Smooth muscle cell (in vitro differentiated cells): ENCODE results near the gene AOPEP. TPM values are rescaled to one million over a fixed set of nuclear protein-coding genes. Genes with fewer than 3 reads are reported as not detected.
"Not testable (repeated sequence)": the region's sequence is repeated elsewhere in the genome, so short reads cannot be mapped to it uniquely, and the experiment has no call there.

Experiments
- DNase-seq: peaks from one replicate; lab custom pipeline; 2025; ENCODE audit not compliant: unreplicated experiment; lab: John Stamatoyannopoulos, UW
- H2AFZ ChIP-seq: fragments of 200-600 bp; sonication (generic); 2 replicates; pipeline ENCODE4 v1.6.0; 2016; ENCODE audit warnings: antibody characterized with exemption, low read depth, mild to moderate bottlenecking
- H3F3A ChIP-seq: fragments of 200-600 bp; sonication (generic); 2 replicates; pipeline ENCODE4 v1.6.0; 2017; ENCODE audit warnings: antibody characterized with exemption, low read depth
- H3K27ac ChIP-seq: fragments of 200-600 bp; sonication (generic); 2 replicates; pipeline ENCODE4 v1.5.1; 2016; ENCODE audit warnings: low read depth, mild to moderate bottlenecking
- H3K27me3 ChIP-seq: fragments of 200-600 bp; sonication (generic); 2 replicates; pipeline ENCODE4 v1.6.1; 2016; ENCODE audit warnings: low read depth, mild to moderate bottlenecking
- H3K36me3 ChIP-seq: fragments of 200-600 bp; sonication (generic); 2 replicates; pipeline ENCODE4 v1.5.1; 2016; ENCODE audit warnings: low read depth
- H3K4me1 ChIP-seq: fragments of 200-600 bp; sonication (generic); 2 replicates; pipeline ENCODE4 v1.5.1; 2016; ENCODE audit warnings: low read depth
- H3K4me2 ChIP-seq: fragments of 200-600 bp; sonication (generic); 2 replicates; pipeline ENCODE4 v1.6.0; 2016; ENCODE audit warnings: mild to moderate bottlenecking
- H3K4me3 ChIP-seq: fragments of 200-600 bp; sonication (generic); 2 replicates; pipeline ENCODE4 v1.5.1; 2016; ENCODE audit warnings: mild to moderate bottlenecking
- H3K79me2 ChIP-seq: fragments of 200-600 bp; sonication (generic); 2 replicates; pipeline ENCODE4 v1.6.0; 2016; ENCODE audit warnings: low read depth, mild to moderate bottlenecking
- H3K9ac ChIP-seq: fragments of 200-600 bp; sonication (generic); 2 replicates; pipeline ENCODE4 v1.6.0; 2016; ENCODE audit warnings: low read depth
- H3K9me3 ChIP-seq: fragments of 200-600 bp; sonication (generic); replicated peaks from 2 replicates; pipeline ENCODE4 v1.5.1; 2016; ENCODE audit warnings: low read depth
- H4K20me1 ChIP-seq: fragments of 200-600 bp; sonication (generic); 2 replicates; pipeline ENCODE4 v1.6.0; 2016; ENCODE audit warnings: low read depth
- WGBS: methylation state at CpG from one replicate; pipeline ENCODE4 v1.1.7; 2016; ENCODE audit warnings: low lambda C conversion rate; 5-methylcytosine and 5-hydroxymethylcytosine counted together
- polyA plus RNA-seq: library from polyadenylated mRNA; unstranded; fragments of >200 nt; fragmentation: Nextera tagmentation; extraction: Ambion mirVana; gene quantifications from 2 replicates; pipeline ENCODE4 v1.2.1, GENCODE V29; 2016
- total RNA-seq: library from RNA; depleted of rRNA; stranded (reverse); fragments of >200 nt; gene quantifications from 2 replicates; pipeline ENCODE4 v1.2.3, GENCODE V29; 2014
- TF ChIP-seq, protein P1 (sequence below): fragments of 200-600 bp; sonication (generic); IDR thresholded peaks from 2 replicates; pipeline ENCODE4 v1.5.1; 2017; ENCODE audit warnings: borderline replicate concordance, mild to moderate bottlenecking, antibody characterized with exemption; ENCODE audit not compliant: insufficient read depth, poor library complexity, severe bottlenecking

Gene AOPEP
- total and polyA plus RNA-seq, 2 experiments from 2014 or later: 52.7 to 94.9 TPM

DNA sequence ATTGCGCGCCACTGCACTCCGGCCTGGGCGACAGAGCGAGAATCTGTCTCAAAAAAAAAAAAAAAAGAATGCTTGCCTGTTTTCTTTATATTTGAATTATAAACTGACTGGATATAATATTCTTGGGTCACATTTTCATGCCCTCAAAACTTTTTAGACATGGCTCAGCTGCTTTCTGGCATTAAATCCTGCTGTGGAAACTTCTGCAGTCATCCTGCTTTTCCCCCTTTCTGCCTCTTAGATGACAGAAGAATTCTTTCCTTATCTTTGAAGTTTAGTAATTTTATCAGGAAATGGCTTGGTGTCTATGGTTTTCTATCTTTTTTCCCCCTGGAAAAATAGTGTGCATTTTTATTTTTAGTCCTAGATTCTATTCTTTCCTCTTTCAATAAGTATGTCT is 234.5 kb downstream of the AOPEP start:
- no peak overlapping the region for H3K27ac ChIP-seq
- no CpG with 5 or more reads among the region's 5 CpGs for WGBS
- H3F3A ChIP-seq: no peaks in the 10 kb centered on the region

DNA sequence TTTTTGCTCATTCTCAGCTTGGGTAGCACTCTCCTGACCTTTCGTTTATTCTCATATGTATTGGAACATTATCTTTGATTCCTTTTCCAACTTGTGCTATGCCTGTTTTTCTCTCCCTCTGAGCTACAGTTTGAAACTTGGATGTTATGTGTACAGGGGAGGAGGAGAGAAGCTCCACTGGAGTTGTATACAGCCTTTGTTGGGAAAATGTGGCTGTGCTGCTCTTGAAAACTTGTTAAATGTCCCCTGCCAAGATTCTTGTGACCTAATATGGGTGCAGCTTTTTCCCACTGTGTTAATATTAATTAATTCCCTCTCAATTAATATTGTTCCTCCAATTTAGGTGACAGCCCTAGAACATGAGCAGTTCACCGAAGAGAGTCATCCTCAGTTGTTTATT is 235.4 kb downstream of the AOPEP start:
- Histone ChIP-seq H4K20me1 (no peaks in the 10 kb centered on the region), H3K9me3 (no peaks in the 10 kb centered on the region), H3F3A (no peaks in the 10 kb centered on the region), H3K36me3 (no peaks in the 10 kb centered on the region), H3K4me1 (no peaks in the 10 kb centered on the region), H3K9ac (no peak overlapping the region), H3K4me2 (no peak overlapping the region), H3K79me2 (no peaks in the 10 kb centered on the region), H3K4me3 (no peak overlapping the region), H3K27me3 (no peaks in the 10 kb centered on the region), H2AFZ (no peak overlapping the region), H3K27ac (peak overlapping the region; percentile 39)
- TF ChIP-seq, protein P1, sequence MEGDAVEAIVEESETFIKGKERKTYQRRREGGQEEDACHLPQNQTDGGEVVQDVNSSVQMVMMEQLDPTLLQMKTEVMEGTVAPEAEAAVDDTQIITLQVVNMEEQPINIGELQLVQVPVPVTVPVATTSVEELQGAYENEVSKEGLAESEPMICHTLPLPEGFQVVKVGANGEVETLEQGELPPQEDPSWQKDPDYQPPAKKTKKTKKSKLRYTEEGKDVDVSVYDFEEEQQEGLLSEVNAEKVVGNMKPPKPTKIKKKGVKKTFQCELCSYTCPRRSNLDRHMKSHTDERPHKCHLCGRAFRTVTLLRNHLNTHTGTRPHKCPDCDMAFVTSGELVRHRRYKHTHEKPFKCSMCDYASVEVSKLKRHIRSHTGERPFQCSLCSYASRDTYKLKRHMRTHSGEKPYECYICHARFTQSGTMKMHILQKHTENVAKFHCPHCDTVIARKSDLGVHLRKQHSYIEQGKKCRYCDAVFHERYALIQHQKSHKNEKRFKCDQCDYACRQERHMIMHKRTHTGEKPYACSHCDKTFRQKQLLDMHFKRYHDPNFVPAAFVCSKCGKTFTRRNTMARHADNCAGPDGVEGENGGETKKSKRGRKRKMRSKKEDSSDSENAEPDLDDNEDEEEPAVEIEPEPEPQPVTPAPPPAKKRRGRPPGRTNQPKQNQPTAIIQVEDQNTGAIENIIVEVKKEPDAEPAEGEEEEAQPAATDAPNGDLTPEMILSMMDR: no peak
- WGBS: 62% methylated on average over 2 of the region's 2 CpGs
- no peak for DNase-seq

More for the DNA sequence above, 234.5 kb downstream of the AOPEP start:
- no peak overlapping the region for H3K9ac ChIP-seq
- no peak for DNase-seq
- no peaks in the 10 kb centered on the region for H3K79me2 ChIP-seq
- H3K27me3 ChIP-seq: no peaks in the 10 kb centered on the region
- peaks cover 1% of the 10 kb centered on the region for H3K36me3 ChIP-seq
- H2AFZ ChIP-seq: no peak overlapping the region
- no peaks in the 10 kb centered on the region for H3K9me3 ChIP-seq
- TF ChIP-seq, protein P1: no peak
- H3K4me2 ChIP-seq: no peak overlapping the region
- no peaks in the 10 kb centered on the region for H4K20me1 ChIP-seq
- no peaks in the 10 kb centered on the region for H3K4me1 ChIP-seq
- H3K4me3 ChIP-seq: no peak overlapping the region

DNA sequence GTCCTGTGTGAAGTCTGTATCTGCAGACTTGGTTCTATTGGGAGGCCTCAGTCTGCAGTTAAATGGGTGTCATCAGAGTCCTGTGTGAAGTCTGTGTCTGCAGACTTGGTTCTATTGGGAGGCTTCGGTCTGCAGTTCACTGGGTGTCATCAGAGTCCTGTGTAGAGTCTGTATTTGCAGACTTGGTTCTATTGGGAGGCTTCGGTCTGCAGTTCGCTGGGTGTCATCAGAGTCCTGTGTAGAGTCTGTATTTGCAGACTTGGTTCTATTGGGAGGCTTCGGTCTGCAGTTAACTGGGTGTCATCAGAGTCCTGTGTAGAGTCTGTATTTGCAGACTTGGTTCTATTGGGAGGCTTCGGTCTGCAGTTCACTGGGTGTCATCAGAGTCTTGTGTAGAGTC is 239.1 kb downstream of the AOPEP start:
- H3K4me1 ChIP-seq, H3K27me3 ChIP-seq: not testable (repeated sequence)
- 95% methylated on average over 5 of the region's 5 CpGs for WGBS

DNA sequence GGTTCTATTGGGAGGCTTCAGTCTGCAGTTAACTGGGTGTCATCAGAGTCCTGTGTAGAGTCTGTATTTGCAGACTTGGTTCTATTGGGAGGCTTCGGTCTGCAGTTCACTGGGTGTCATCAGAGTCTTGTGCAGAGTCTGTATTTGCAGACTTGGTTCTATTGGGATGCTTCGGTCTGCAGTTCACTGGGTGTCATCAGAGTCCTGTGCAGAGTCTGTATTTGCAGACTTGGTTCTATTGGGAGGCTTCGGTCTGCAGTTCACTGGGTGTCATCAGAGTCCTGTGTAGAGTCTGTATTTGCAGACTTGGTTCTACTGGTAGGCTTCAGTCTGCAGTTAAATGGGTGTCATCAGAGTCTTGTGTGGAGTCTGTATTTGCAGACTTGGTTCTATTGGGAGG is 239.5 kb downstream of the AOPEP start:
- not testable (repeated sequence) for H3K36me3 ChIP-seq, H3K4me1 ChIP-seq, H3K9ac ChIP-seq, H3K4me2 ChIP-seq, H3K4me3 ChIP-seq, H3K27me3 ChIP-seq, H4K20me1 ChIP-seq, DNase-seq, H3K9me3 ChIP-seq, H3K27ac ChIP-seq, H2AFZ ChIP-seq, H3F3A ChIP-seq, H3K79me2 ChIP-seq
- 93% methylated on average over 3 of the region's 3 CpGs for WGBS

More for the DNA sequence above, 239.1 kb downstream of the AOPEP start:
- H3K4me2 ChIP-seq, H3K4me3 ChIP-seq, H2AFZ ChIP-seq, H3K9ac ChIP-seq, H3K36me3 ChIP-seq, H3K9me3 ChIP-seq, H3K79me2 ChIP-seq, H3F3A ChIP-seq, DNase-seq, H3K27ac ChIP-seq, H4K20me1 ChIP-seq: not testable (repeated sequence)

DNA sequence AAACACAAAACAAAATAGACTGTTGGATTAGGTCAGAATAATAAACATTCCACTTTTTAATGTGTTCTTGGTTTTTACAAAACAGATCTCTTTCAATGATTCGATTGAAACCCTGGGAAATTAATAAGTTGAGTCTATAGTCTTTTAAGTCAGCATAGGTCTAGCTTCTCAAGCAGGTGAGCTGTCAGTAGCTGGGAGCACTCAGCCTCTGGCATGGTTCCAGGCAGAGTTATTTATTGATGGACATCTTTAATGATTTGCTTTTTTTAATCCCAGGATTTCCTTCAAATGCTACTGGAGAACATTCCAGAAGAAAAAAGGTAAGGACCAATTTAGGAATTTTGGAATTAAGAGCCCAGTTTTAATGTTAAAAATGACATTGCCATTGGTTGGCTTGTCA is 241.0 kb downstream of the AOPEP start:
- no peak for DNase-seq
- 90% methylated on average over 1 of the region's 1 CpG for WGBS
- TF ChIP-seq, protein P1: no peak

More for the DNA sequence above, 241.0 kb downstream of the AOPEP start:
- Histone ChIP-seq H3F3A (peaks cover 2% of the 10 kb centered on the region), H2AFZ (no peak overlapping the region), H3K4me2 (no peak overlapping the region), H4K20me1 (no peaks in the 10 kb centered on the region), H3K4me1 (peaks cover 21% of the 10 kb centered on the region), H3K36me3 (no peaks in the 10 kb centered on the region), H3K79me2 (no peaks in the 10 kb centered on the region), H3K9ac (no peak overlapping the region), H3K27ac (no peak overlapping the region), H3K4me3 (no peak overlapping the region), H3K9me3 (no peaks in the 10 kb centered on the region), H3K27me3 (no peaks in the 10 kb centered on the region)
